GM18861 (cell line): ENCODE results near the gene HAPSTR1.

ENCODE experiments used
- ATAC-seq: cut with Tn5 transposase; IDR thresholded peaks from one replicate; pipeline ENCODE4 v1.9.1; 2021; ENCODE audit not compliant: unreplicated experiment

The HAPSTR1 gene

DNA sequence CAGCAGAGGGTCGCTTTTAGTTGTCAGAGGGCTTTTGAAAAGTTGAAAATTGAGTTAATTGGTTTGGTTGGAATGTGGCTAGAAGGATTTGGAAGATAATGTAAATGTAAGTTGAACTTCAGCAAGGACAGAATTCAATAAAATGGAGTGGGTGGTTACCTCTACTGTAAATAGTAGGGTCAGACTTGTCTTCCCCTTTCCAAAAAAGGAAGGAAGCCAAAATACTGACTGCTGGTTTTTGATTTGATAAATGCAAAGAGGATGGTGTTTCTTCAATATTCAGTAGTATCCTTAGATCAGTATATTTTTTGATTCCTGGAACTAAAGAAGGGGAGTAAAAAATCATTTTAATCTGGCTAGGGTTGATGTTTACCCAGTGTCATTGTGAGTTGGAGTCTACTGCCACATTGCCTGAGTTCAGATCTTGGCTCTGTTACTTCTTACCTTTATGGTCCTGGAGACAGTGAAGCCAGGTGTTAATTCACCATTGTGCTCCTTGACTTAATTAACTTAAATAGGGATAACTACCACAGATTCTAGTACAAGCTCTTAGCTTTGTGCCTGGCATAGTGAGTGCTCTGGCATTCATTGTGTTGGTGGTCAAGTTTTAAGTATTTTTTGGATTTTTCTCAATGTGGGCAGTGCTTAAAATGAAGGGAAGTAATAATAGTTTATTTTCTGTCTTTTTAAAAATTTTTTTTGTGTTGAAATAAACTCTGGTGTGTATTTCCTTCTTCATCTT lies 4.4 kb downstream of the HAPSTR1 start:
- no peak for ATAC-seq

DNA sequence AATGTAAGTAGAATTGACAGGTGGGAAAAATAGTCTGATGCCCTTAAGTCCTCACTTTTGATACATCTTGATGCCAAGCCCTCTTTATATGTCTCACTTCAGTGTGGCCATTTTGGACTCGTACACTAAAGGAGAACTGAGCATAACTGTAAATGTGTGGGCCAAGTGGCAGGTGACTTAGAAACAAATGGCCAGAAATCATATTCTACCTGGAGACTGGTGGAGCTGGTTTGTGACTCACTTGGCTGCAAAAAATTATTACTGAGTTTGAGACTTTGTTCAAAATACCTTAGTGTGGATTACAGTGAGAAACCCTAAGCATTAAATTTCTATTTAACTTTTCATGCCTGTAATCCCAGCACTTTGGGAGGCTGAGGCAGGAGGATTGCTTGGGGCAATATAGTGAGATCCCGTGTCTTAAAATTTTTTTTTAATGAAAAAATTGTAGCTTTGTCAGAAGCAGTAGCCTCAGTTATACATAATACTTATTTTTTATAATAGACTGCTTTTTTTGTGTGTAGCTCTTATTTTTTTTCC lies 5.0 kb downstream of the HAPSTR1 start:
- ATAC-seq: no peak

DNA sequence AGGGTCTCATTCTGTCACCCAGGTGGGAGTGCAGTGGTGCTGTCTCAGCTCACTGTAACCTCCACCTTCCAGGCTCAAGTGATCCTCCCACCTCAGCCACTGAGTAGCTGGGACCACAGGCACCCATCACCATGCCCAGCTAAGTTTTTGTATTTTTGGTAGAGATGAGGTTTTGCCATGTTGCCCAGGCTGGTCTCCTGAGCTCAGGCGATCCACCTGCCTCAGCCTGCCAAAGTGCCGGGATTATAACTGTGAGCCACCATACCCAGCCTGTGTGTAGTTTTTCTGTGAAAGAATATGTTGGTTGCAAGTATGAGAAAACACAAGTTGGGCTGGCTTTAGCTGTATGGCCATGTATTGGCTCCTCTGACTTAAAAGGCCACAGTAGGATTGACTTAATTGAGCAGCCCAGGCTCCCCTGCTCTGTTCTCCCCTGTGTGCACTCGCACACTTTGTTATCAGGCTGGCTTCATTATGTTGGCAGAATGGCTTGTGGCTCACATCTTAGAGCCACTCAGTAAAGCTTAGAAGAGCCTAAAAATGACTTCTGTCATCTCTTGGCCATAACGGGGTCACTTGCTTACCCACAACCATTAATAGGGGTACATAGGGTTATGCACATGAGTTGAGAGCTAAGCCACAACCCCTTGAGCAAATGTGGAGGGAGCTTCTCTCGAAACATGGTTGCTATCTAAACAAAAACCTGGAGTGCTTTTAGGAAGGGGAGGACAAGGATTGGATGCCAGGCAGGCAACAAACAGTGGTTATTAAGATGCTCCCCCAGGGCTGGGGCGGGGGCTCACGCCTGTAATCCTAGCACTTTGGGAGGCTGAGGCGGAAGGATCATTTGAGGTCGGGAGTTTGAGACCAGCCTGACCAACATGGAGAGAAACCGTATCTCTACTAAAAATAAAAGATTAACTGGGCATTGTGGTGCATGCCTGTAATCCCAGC lies 6.1 kb downstream of the HAPSTR1 start:
- no peak for ATAC-seq

DNA sequence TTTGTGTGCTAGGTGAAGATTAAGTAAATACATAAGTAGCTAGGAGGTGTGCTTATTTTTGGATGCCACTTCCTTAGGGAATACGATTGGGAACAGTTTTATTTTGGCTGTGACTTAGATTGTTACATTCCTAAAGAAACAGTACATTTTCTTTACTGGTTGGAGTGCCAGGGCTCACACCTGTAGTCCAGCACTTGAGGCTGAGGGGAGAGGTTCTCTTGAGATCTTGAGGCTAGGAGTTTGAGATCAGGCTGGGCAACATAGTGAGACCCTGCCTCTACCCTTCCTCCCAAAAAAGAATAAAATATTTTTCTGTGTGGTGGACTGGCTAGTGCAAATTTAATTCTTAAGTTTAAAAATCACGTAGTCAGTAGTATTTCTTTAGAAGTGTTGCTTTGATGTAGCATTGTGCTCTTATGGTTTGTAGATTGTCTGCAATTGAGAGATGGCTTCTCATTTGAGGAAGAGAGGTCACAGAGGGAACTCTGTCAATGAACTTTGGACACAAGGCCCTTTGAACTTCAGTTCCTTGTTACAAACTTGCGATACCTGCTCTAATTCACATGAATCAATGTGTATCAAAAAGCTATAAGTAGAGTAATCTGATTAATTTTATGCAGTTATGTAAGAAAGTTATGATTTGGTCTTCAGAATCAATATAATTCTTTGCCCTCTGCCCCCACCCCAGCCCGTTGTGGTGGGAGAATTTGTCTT lies 7.1 kb downstream of the HAPSTR1 start:
- no peak for ATAC-seq

DNA sequence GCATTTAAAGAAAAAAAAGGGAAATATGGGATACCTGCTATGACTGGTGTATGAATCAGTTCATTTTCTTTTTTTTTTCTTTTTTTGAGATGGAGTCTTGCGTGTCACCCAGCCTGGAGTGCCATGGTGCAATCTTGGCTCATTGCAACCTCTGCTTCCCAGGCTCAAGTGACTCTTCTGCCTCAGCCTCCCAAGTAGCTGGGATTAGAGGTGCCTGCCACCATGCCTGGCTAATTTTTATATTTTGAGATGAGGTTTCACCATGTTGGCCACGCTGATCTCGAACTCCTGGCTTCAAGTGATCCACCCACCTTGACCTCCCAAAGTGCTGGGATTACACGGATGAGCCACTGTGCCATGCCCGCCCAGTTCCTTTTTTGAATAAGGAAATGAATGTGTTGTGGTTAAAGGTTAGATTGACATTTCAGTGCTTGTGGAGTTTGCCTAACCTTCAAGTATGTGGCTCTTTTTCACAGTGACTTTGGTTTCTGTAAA lies 7.7 kb downstream of the HAPSTR1 start:
- no peak for ATAC-seq

DNA sequence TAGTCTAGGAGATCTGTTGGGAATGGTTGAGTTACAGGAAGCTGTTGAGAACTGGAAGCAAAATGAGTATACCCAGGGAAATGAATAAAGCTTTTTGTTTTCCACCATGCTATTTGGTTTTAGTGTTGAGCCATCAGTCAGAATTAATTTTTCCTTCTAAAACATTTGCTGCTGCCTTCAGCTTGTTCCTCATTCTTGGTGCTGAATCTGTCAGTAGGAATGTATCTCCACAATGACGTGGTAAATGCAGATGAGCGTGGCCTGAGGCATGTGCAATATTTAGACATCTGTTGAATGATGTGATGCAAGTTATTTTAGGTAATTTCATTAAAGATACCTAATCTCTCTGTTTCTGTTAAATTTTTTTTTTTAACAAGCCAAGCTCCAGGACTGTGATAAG lies 10.9 kb downstream of the HAPSTR1 start:
- ATAC-seq: no peak

DNA sequence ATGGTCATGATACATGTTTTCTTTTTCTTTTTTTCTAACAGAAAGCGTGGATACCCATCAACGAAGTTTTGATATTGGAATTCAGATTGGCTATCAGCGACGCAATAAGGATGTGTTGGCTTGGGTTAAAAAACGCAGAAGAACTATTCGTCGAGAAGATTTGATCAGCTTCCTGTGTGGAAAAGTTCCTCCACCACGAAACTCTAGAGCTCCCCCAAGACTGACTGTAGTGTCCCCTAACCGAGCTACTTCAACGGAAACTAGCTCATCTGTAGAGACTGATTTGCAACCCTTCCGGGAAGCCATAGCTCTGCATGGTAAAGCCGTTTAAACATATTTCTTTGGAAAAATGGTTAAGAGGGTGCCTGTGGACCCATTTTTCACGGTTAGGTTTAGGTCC lies 11.5 kb downstream of the HAPSTR1 start:
- no peak for ATAC-seq

DNA sequence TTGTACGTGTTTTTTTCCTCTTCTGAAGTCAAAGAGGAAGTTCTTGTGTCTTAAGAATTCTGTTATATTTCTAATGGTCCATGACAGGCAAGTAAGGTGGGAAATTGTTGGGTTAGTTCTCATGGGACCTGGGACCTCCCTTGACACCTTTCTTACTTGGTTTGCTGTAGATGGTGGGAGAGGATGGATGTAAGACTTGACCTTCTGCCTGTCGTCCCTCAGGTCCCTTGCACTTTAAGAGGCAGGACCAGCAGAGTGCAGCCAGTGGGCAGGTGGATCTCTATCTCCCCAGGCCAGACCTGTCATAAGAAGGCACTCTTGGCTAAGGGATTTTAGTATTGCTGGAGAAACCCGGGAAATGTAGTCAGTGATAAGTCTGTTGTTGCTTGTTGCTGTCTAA lies 12.1 kb downstream of the HAPSTR1 start:
- ATAC-seq: no peak

DNA sequence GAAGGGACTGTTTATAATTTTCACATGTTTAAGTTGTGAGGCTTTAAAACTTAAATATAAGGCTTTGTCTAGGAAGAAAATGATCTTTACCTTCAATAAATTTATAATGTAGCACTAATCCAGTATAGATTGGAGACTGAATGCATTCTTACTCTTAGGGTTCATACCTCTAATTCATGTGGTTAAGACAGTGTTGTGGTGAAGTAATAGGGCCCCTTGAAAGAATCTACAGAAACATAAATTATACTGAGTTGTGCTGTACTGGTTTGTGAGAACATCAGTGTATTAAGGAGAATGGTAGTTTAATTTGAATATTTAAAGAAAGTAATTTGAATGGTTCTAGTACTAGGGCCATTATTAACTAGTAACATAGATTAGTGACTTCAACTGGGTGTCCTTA lies 13.7 kb downstream of the HAPSTR1 start:
- ATAC-seq: no peak

DNA sequence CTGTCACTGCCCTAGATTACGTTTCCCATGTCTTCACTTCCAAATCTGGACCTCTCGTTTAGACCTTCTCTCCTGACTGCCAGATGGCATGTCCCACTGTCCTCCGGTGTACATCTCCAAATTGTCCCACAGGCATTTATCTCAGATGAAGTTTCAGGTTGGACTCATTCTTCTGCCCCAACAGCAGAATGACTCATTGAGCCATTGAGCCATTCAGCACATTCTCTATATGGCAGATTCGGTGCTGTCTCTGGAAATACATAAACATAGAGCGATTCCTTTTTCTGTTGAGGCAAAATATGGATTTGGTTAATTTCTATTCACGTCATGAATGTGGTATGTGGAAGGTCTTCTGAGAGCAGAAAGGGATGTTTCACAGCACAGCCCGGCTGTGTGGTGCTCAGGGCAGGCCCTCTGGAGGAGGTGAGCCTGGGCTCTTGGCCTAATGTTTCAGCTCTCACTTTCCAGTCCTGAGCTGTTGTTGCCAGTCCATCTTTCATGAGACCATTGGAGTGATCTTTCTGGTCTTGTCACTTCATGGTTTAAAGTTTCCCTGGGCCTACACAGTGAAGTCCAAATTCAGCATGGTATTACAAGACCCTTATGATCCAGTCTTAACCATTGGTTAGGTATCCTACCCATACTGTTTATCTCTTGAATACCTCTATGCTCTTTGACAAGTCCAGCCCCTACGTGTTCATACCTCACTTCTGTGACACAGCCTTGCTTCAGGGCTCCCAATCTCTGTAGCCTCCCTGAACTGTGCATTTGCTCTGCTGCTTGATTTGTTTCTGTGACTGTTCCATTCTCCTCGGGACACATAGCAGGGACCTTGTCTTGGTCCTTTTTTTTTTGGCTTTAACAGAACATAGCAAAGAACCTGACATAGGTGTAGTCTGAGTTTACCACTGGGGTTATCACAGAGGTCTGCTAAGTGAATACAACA lies 15.9 kb downstream of the HAPSTR1 start:
- ATAC-seq: no peak

DNA sequence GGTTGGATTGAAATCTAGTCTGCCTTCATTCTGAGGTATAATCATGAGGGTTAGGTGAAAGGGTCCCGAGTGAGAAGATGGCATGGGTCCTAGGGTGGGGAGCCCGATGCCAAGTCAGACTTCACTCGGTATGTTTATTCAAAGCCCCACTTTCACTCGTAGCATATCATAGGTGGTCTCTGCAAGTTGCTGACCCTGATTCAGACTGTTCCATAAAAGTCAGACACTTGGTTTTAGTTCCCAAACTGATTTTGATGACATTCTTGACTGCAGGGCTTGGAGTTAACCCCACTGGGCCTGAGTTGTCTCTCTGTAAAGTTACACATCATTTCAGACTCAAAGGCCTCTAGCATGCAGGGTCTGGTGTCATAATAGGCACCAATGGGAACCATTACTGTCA lies 17.8 kb downstream of the HAPSTR1 start:
- no peak for ATAC-seq

DNA sequence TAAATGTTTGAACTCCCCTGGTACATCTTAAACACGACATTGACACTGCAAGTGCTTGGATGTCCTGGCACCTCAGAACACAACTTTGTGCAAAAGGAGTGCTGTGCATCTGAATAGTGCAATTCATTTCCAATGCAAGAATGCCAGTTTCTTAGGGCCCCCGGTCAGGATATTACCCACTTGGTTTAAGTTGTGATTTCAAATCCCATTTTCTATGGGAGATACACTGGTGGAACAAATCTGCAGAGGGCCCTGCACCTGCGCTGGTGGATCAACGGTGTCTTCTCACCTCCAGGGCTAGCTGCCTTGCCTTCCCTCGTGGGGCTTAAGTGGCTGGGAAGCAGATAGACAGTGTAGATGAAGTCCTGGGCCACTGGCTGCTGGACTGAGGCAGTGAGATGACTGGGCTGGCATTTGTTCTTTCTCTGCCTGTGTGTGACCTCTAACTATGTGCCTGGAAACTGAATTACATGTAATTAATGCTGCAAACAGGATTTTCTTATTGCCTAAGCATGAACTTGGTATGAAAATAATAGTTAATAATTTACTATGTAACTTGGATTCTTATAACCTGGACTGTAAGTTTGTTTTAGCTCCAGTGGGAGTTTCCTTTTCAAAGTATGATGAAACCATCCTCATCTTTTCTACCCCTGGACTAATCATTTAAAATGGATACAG lies 20.9 kb downstream of the HAPSTR1 start:
- ATAC-seq: no peak

DNA sequence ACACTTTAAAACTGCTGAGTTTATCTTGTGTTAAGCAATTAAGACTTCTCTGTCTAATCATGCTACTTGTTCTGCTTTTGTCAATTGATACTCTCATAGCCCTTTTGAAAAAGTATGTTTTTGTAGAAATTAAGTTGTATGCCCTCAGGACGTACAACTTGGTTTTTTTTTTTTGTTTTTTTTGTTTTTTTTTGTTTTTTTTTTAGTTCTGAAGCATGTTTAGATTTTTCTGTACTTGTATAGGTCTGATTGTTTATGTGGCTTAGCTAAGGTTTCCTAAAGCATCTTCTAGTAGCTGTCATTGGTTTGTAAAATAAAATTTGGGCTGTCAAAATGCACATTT lies 21.4 kb downstream of the HAPSTR1 start:
- no peak for ATAC-seq

DNA sequence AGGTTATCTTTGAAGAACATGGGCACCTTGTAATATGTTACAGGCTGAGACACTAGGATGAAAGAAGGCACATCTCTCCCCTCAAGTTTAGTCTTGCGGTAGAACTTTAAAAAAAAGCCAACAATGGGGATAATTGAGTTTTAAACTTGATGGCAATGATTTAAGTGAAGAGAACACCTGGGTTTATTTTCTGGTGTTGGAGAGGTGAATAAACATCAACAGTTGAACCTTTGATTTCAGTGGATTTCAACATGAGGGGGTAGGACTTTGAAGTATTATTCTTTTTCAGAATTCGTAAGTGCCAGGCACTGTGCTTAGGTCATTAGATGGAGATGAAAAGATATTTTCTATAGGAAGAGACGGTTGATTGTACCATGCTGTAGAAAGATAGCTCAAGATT lies 22.3 kb downstream of the HAPSTR1 start:
- ATAC-seq: no peak

DNA sequence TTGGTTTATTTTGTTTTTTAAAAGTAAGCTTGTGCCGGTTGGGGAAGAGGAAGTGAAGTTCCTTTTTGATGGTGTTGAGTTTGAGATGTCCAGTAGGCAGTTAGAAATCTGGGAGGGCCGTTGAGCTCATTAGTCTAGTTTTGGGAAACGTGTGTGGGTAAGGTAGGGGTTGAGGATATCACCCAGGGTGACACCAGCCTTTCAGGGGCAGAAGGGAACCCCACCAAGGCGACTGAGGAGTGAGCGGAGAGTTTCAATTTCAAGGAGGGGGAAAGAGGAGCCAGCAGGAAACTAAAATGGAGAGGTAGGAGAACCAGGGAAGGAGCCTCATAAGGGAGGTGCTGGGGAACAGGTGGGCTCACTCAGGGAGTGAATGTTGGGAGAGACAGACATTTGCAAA lies 22.7 kb downstream of the HAPSTR1 start:
- ATAC-seq: no peak

DNA sequence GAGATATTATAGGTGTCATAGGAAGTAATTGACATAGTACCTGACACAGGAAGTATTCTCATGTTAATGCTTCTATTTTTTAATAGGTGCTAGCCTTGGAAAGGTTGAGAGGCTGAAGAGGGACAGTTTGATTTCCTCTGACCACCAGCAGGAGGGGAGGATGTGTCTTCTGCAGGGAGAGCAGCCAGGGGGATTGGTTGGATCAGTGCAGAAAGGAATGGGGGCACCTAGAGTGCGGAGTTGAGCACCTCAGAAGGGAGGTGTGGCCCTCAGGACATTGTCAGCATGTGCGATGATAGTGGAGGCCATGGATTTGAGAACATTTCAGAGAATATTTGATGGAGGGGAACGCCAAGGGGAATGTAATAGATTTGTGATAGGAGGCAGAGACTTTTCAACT lies 23.4 kb downstream of the HAPSTR1 start:
- ATAC-seq: no peak

DNA sequence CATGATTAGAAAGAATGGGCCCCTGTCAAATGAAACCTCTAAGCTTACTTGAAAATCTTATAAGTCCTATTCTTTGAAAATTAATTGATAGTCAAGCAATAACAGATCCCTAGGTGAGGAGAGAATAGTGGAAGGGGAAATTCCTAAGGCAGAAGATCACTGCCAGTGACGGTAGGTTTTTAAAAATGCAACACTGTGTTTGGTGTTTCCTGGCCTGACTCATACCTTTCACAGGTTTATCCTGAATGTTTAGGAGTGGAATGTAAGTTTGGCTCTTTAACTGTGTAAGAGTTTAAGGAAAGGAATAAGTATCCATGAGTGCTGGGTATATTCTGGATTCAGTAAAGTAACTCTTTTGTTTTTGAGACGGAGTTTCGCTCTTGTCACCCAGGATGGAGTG lies 23.8 kb downstream of the HAPSTR1 start:
- ATAC-seq: no peak

DNA sequence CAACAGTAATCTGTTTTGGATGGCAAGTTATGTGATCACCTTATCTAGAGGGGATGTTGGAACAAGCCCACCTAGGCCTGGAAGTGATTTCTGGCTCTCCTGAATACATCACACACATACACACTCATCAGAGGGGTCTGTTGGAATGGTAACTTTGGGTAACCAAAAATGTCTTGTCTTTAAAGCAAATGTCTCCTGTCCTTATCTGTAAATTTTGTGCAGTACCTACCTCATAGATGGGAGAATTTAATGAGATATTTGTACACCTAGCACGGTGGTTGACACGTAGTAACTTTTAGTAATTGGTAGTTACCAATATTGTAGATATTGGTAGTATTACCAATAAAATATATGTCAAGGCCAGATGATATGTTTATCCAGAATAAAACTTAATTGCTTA lies 24.7 kb downstream of the HAPSTR1 start:
- no peak for ATAC-seq

DNA sequence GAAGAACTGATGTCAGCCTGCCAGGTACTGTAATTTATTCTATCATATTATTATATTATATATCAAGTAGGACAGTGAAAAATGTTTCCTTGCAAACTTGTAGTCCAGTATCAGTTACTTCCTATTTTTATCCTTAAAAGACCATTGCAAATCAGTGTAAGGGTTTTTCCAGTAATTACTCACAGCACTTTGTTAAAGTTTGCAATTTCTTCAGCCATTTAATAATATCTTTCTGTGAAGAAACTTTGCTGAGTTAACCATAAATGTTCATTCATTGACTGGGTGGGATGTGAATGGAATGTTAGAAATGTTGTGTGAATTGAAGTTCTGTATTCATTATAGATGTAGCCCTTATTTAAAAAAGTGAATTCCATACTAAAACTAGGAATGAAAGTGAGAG lies 26.7 kb downstream of the HAPSTR1 start:
- no peak for ATAC-seq

DNA sequence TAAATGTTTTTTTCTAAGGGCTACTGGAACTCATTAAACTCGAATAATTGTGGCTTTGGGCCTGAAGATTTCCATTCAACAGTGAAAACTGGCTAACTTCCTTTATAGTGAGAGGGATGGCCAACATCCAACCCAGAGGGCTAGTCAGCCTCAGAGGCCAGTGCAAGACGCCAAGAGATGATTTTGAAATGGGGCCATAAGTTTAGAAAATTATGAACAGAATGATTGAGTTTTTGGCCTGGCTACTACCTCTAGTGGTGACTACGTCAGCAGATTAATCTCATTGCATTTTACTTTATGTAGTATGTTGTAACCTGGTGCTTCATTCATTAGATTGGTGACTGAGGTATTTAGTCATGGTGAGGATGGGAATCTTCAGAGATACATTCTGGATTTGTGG lies 28.4 kb downstream of the HAPSTR1 start:
- no peak for ATAC-seq
